CD14-positive monocyte (primary cell): Measurements from ENCODE around the gene ZNF488. TPM values are rescaled to one million over a fixed set of nuclear protein-coding genes. Genes with fewer than 3 reads are reported as not detected.

Experiments used
- DNase-seq, 3 donors: peaks; one replicate each; pipeline ENCODE4 v3.0.0-alpha.2; 2011 to 2022
- H2AFZ ChIP-seq: 2 replicates; pipeline ENCODE4 v1.6.0; 2012; ENCODE audit warnings: mild to moderate bottlenecking, low read depth, low read length, inconsistent platforms; ENCODE audit not compliant: insufficient read depth, poor library complexity, severe bottlenecking
- H3K27ac ChIP-seq, 2 donors: 1 replicate in 1 of 2; 2 replicates in 1 of 2; pipeline ENCODE4 v1.5.1; 2012 to 2013; ENCODE audit warnings: low read length in 2 of 2, control low read depth in 1 of 2, inconsistent platforms in 1 of 2, low read depth in 1 of 2, mild to moderate bottlenecking in 1 of 2
- H3K27me3 ChIP-seq, 2 donors: one replicate each; pipeline versions ENCODE4 v1.6.0 to v1.6.1; 2011 to 2013; ENCODE audit warnings: low read length in 2 of 2; ENCODE audit not compliant: control insufficient read depth in 2 of 2, insufficient read depth in 2 of 2
- H3K36me3 ChIP-seq, 2 donors: replicated peaks in 1 of 2; 1 replicate in 1 of 2; 2 replicates in 1 of 2; pipeline versions ENCODE4 v1.5.1 to v1.6.1; 2012 to 2013; ENCODE audit warnings: low read length in 2 of 2, control low read depth in 1 of 2, inconsistent platforms in 1 of 2, mild to moderate bottlenecking in 1 of 2; ENCODE audit not compliant: insufficient read depth in 2 of 2, control insufficient read depth in 1 of 2
- H3K4me1 ChIP-seq, 2 donors: 1 replicate in 1 of 2; 2 replicates in 1 of 2; pipeline versions ENCODE4 v1.5.1 to v1.6.1; 2012 to 2013; ENCODE audit warnings: low read length in 2 of 2, control low read depth in 1 of 2, inconsistent platforms in 1 of 2, mild to moderate bottlenecking in 1 of 2, moderate library complexity in 1 of 2; ENCODE audit not compliant: insufficient read depth in 2 of 2, control insufficient read depth in 1 of 2
- H3K4me2 ChIP-seq: replicated peaks from 2 replicates; pipeline ENCODE3; 2012; ENCODE audit warnings: low read length, moderate library complexity, mild to moderate bottlenecking; ENCODE audit not compliant: poor library complexity, severe bottlenecking; ENCODE audit errors: extremely low read depth
- H3K4me3 ChIP-seq, 3 experiments: fragments of 200-600 bp in 1 of 3; sonication (generic) in 1 of 3; replicated peaks in 1 of 3; 1 replicate in 2 of 3; 2 replicates in 1 of 3; pipeline ENCODE4 v1.5.1; 2011 to 2013; ENCODE audit warnings: low read length in 3 of 3, mild to moderate bottlenecking in 3 of 3, control low read depth in 2 of 3, low read depth in 2 of 3, inconsistent platforms in 1 of 3, moderate library complexity in 1 of 3
- H3K79me2 ChIP-seq: 2 replicates; pipeline ENCODE4 v1.6.0; 2012; ENCODE audit warnings: mild to moderate bottlenecking, control low read depth, inconsistent platforms, low read length, moderate library complexity; ENCODE audit not compliant: insufficient read depth
- H3K9ac ChIP-seq: 2 replicates; pipeline ENCODE4 v1.6.0; 2017; ENCODE audit warnings: low read length, mild to moderate bottlenecking; ENCODE audit not compliant: insufficient read depth, poor library complexity, severe bottlenecking
- H3K9me3 ChIP-seq, 2 donors: replicated peaks in 1 of 2; 1 replicate in 1 of 2; 2 replicates in 1 of 2; pipeline versions ENCODE4 v1.5.1 to v1.6.1; 2012 to 2013; ENCODE audit warnings: low read length in 2 of 2, control low read depth in 1 of 2; ENCODE audit not compliant: control insufficient read depth in 1 of 2, insufficient read depth in 1 of 2
- H4K20me1 ChIP-seq: 2 replicates; pipeline ENCODE4 v1.6.0; 2012; ENCODE audit warnings: mild to moderate bottlenecking, low read length, control low read depth, moderate library complexity; ENCODE audit not compliant: insufficient read depth
- H3K27ac Mint-ChIP-seq, 7 donors: one replicate each; pipeline ENCODE4 v1.8.0; 2020; ENCODE audit warnings: mild to moderate bottlenecking in 7 of 7, mixed read lengths in 7 of 7, moderate library complexity in 6 of 7, inconsistent platforms in 2 of 7
- H3K27me3 Mint-ChIP-seq, 3 donors: one replicate each; pipeline ENCODE4 v1.8.0; 2021 to 2022; ENCODE audit warnings: low read depth in 3 of 3, mild to moderate bottlenecking in 3 of 3, mixed read lengths in 3 of 3, moderate library complexity in 3 of 3, inconsistent platforms in 1 of 3
- H3K36me3 Mint-ChIP-seq, 2 donors: one replicate each; pipeline ENCODE4 v1.8.0; 2020; ENCODE audit warnings: mixed read lengths in 2 of 2, inconsistent platforms in 1 of 2, mild to moderate bottlenecking in 1 of 2
- H3K4me1 Mint-ChIP-seq: one replicate; pipeline ENCODE4 v1.8.0; 2020; ENCODE audit warnings: mild to moderate bottlenecking, mixed read lengths
- H3K4me3 Mint-ChIP-seq, 2 donors: one replicate each; pipeline ENCODE4 v1.8.0; 2020; ENCODE audit warnings: mild to moderate bottlenecking in 2 of 2, mixed read lengths in 2 of 2, moderate library complexity in 1 of 2
- H3K9me3 Mint-ChIP-seq, 7 donors: one replicate each; pipeline ENCODE4 v1.8.0; 2020 to 2022; ENCODE audit warnings: mixed read lengths in 7 of 7, mild to moderate bottlenecking in 6 of 7, moderate library complexity in 6 of 7, inconsistent platforms in 2 of 7
- WGBS: methylation state at CpG from one replicate; pipeline ENCODE4 v1.1.5; 2013; ENCODE audit warnings: missing lambda C conversion rate; ENCODE audit not compliant: insufficient coverage; 5-methylcytosine and 5-hydroxymethylcytosine counted together
- intact Hi-C, 2 donors: fragments of 100-400 bp; cut with micrococcal nuclease; formaldehyde crosslinking; loops; one replicate each; pipeline versions ENCODE4 v1.15.0 to v1.15.1; 2023
- polyA plus RNA-seq, 3 donors: library from polyadenylated mRNA; depleted of rRNA in 1 of 3; unstranded in 2 of 3; stranded (reverse) in 1 of 3; fragments of 300-500 nt in 2 of 3; fragments of >200 nt in 1 of 3; fragmentation: Illumina TruSeq in 2 of 3; gene quantifications; 1 replicate in 2 of 3; 2 replicates in 1 of 3; pipeline ENCODE4 v1.2.3, GENCODE V29; 2012 to 2021
- TF ChIP-seq, protein P1 (sequence below): fragments of 200-600 bp; IDR thresholded peaks from one replicate; pipeline ENCODE4 v1.8.0; 2022; ENCODE audit warnings: antibody characterized with exemption, mild to moderate bottlenecking

The ZNF488 gene
- polyA plus RNA-seq, 3 donors = not detected

DNA sequence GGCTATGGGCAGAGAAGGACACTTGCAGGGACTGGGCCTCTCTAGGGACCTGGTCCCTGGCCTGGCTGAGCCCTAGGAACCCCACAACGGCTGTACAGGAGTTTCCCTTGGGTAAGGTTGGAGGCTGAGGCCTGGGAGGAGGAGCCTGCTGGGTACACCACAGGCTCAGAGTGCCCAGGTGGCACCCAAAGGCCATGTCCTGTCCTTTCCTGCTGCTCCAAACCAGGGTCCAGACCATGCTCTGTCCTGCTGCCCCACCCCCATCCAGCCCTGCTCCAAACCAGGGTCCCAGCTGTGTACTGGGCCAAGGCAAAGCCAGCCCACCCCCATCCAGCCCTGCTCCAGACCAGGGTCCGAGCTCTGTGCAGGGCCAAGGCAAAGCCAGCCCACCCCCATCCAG lies 35.3 kb upstream of the ZNF488 start:
- H3K27ac Mint-ChIP-seq = no peak overlapping the region
- DNase-seq = no peak
- H3K36me3 Mint-ChIP-seq = no peaks in the 10 kb centered on the region
- no peak overlapping the region for H3K4me3 Mint-ChIP-seq
- H3K4me1 Mint-ChIP-seq = no peaks in the 10 kb centered on the region
- intact Hi-C loops = no loop called here
- H3K27me3 ChIP-seq = no peaks in the 10 kb centered on the region
- TF ChIP-seq, protein P1, sequence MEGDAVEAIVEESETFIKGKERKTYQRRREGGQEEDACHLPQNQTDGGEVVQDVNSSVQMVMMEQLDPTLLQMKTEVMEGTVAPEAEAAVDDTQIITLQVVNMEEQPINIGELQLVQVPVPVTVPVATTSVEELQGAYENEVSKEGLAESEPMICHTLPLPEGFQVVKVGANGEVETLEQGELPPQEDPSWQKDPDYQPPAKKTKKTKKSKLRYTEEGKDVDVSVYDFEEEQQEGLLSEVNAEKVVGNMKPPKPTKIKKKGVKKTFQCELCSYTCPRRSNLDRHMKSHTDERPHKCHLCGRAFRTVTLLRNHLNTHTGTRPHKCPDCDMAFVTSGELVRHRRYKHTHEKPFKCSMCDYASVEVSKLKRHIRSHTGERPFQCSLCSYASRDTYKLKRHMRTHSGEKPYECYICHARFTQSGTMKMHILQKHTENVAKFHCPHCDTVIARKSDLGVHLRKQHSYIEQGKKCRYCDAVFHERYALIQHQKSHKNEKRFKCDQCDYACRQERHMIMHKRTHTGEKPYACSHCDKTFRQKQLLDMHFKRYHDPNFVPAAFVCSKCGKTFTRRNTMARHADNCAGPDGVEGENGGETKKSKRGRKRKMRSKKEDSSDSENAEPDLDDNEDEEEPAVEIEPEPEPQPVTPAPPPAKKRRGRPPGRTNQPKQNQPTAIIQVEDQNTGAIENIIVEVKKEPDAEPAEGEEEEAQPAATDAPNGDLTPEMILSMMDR = no peak
- 88% methylated on average over 2 of the region's 2 CpGs for WGBS
- H3K9me3 ChIP-seq = no peaks in the 10 kb centered on the region
- H3K79me2 ChIP-seq = no peaks in the 10 kb centered on the region
- no peak overlapping the region for H3K27ac ChIP-seq
- no peaks in the 10 kb centered on the region for H3K9me3 Mint-ChIP-seq
- H3K9ac ChIP-seq = no peak overlapping the region
- no peak overlapping the region for H2AFZ ChIP-seq
- H3K36me3 ChIP-seq = no peaks in the 10 kb centered on the region
- H3K27me3 Mint-ChIP-seq = peaks cover 0 to 4% (median 2%) of the 10 kb centered on the region in 3 donors
- H3K4me3 ChIP-seq = no peak overlapping the region
- H3K4me1 ChIP-seq = no peaks in the 10 kb centered on the region
- H3K4me2 ChIP-seq = no peak overlapping the region
- no peaks in the 10 kb centered on the region for H4K20me1 ChIP-seq

DNA sequence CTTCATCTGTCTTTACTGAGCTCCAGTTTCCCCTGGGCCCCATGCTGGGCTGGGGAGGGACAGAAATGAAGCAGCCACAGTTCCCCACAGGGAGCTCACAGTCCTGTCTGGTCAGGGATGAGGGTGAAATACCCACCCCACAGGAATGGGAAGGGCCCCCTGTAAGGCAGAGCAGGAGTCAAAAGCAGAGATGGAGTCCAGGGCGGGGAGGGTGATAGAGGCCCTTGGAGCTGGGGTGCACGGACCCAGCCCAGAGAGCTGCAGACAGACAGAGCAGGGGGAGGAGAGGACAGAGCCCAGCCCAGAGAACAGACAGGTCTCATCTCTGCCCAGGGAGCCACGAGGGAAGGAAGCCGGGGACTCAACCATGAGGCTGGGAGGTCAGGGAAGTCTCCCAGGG lies 34.9 kb upstream of the ZNF488 start:
- Histone ChIP-seq H3K27me3 (no peaks in the 10 kb centered on the region), H3K79me2 (no peaks in the 10 kb centered on the region), H3K4me2 (no peak overlapping the region), H3K9me3 (no peaks in the 10 kb centered on the region), H3K4me3 (no peak overlapping the region), H3K36me3 (no peaks in the 10 kb centered on the region), H4K20me1 (no peaks in the 10 kb centered on the region), H3K27ac (no peak overlapping the region), H3K4me1 (no peaks in the 10 kb centered on the region), H2AFZ (no peak overlapping the region), H3K9ac (no peak overlapping the region)
- Mint-ChIP-seq H3K4me3 (no peak overlapping the region), H3K27me3 (peaks cover 0 to 4% (median 2%) of the 10 kb centered on the region in 3 donors), H3K36me3 (no peaks in the 10 kb centered on the region), H3K9me3 (no peaks in the 10 kb centered on the region), H3K27ac (no peak overlapping the region), H3K4me1 (no peaks in the 10 kb centered on the region)
- intact Hi-C loops = no loop called here
- TF ChIP-seq, protein P1 = no peak
- no peak for DNase-seq
- WGBS = 90% methylated on average over 4 of the region's 4 CpGs
